HG03457 (cell line): ENCODE measurements around the gene DYNLT1.
"Not testable (repeated sequence)": the region's sequence is repeated elsewhere in the genome, so short reads cannot be mapped to it uniquely, and the experiment has no call there.

Experiments
- ATAC-seq: cut with Tn5 transposase; IDR thresholded peaks from one replicate; pipeline ENCODE4 v1.9.1; 2021; ENCODE audit warnings: moderate number of reproducible peaks; ENCODE audit not compliant: unreplicated experiment

DYNLT1 gene

DNA sequence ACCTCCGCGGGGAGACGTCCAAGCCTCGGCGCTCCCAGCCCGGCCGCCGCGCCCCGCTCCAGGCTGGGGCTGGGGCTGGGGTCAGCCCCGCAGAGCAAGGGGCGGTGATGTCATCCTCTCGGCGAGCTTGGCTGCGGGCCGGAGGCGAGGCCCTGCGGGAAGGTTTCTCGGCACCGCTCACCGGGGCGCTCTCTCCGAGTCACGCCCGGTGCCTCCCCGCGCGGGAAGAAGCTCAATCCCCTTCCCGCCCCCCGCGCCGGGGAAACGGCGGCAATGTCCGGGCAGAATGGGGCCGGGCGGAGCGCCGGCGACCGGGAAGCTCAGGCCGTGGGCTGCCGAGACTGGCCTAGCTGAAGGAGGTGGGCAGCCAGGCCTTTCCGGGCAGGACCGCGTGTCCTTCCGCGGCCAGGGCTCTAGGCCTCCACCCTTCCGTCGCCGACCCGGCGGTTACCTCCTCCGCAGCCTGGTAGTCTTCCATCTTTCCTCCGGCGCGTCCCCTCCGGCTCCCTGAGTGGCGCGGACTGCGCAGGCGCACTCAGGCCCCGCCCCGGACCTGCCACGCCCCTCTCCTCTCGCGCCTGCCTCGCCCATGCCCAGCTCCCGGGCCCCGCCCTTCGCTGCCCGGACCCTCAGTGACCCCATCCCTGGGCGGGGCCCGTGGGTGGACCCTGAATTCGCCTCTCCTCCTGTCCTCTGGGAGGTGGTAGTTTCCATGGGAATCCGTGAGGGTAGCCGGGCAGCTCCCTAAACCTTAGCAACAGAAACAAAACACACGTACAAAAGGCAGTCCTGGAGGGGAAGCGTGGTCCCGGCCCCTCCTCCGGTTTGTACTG is at the start of gene DYNLT1:
Gene DYNLT1 (minus strand): TSS at position 513 of the 833 bp plus-strand sequence. CDS start 35 bp downstream, at position 478.
- ATAC-seq = peak; percentile 43

DNA sequence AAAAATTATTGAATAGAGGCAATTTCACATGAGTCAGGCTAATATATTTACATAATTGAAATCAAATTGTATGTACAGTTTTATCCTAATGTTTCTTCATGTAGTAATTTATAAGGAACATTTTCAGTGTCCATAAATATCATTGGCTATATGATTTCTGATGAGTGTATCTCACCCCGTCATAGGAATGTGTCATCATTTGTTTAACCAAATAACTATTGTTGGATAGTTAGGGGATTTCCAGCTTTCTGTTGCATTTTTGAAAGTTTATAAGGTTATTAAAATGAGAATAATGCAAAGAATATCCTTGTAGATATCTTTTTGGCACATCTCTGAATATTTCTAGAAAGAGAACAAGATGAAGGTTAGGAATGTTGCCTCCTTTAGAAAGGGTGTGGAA is 44.3 kb upstream of the DYNLT1 start:
- no peak for ATAC-seq

GRCh38 chr6:158687506-158687905 is 43.0 kb upstream of the DYNLT1 start:
- ATAC-seq = no peak

GRCh38 chr6:158686791-158687381 is 42.3 kb upstream of the DYNLT1 start:
- ATAC-seq = peak; percentile 78

DNA sequence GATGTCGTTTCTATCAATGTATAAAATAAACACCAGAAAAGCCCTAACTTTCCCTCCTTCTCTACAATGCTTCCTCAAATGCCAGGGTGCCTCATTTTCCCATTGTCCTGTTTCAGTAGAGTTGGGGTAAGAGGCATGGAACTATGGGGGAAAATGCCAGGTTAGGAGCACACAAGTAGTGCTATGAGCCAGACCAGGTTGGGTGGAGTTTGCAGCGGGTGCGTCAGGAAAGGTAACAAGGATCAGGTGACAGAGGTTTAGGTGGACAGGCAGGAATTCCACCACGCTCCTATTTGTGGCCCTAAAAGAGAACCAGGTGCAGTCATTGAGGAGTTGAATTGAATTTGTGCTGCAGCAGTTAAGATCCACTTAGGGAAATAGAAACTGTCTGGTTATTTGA is 41.8 kb upstream of the DYNLT1 start:
- ATAC-seq = no peak

DNA sequence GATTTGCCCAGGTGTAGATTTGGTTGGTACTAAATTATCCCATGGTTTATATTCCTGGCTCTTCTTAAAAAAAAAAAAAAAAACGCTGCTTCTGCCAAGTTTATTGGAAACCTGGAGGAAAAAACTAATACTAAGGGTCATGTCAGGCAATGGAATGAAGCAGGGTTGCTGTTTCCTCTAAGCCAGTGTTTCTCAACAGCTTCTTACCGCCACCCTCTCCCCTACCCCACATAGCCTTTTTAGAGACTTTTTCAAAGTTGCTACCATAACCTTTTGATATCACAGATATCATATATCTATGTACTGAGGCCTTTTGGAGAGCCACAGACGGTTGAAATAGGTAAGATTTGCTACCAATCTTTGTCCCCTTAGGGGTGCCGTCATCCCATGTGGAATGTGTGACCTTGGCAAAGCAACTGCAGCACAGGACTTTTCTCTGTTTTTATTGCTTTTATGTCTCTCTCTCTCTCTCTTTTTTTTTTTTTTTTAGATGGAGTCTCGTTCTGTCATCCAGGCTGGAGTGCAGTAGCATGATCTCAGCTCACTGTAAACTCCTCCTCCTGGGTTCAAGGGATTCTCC is 40.3 kb upstream of the DYNLT1 start:
- no peak for ATAC-seq

DNA sequence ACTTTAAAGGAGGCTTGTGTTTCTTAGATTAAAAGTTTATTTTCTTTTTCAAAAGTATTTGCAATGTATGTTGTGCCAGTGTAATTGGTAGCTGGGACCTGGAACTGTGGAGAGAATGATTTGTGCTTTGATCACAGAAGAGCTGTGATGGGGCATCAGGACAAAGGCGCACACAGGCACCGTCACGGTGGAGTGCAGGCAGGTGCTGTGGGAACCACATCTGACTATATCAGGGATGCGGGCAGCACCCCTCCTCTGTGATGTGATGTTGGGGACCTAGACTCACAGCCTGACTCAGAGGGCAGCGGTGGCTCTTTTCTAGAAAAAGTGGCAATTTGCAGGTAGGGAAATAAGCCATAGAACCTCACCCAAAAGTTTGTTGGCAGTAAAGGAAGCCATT is 39.8 kb upstream of the DYNLT1 start:
- ATAC-seq = no peak

GRCh38 chr6:158680481-158680880 is 35.9 kb upstream of the DYNLT1 start:
- ATAC-seq = no peak

DNA sequence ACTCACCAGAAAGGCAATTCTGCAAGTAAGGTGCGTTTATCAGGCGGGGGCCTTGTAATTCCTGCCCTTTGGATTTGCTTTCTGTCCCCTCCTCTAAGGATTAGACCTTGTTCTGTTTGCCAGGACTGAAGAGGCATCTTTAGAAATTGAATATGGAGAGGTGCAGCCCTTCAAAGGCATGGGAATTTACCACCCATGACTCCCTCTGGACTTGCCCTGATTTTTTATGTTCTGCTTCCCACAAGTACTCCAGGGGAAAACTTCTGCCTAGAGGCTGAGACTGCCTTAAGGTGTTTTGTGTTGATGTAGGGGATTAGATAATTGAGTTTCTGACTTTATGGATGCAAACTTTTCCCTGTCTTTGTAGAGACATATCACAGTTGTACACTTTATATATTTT is 35.5 kb upstream of the DYNLT1 start:
- ATAC-seq = no peak

GRCh38 chr6:158677906-158678578 is 33.5 kb upstream of the DYNLT1 start:
- ATAC-seq = no peak

- ATAC-seq = not testable (repeated sequence)
Observed at GRCh38 chr6:158677094-158677493, 32.6 kb upstream of the DYNLT1 start.

DNA sequence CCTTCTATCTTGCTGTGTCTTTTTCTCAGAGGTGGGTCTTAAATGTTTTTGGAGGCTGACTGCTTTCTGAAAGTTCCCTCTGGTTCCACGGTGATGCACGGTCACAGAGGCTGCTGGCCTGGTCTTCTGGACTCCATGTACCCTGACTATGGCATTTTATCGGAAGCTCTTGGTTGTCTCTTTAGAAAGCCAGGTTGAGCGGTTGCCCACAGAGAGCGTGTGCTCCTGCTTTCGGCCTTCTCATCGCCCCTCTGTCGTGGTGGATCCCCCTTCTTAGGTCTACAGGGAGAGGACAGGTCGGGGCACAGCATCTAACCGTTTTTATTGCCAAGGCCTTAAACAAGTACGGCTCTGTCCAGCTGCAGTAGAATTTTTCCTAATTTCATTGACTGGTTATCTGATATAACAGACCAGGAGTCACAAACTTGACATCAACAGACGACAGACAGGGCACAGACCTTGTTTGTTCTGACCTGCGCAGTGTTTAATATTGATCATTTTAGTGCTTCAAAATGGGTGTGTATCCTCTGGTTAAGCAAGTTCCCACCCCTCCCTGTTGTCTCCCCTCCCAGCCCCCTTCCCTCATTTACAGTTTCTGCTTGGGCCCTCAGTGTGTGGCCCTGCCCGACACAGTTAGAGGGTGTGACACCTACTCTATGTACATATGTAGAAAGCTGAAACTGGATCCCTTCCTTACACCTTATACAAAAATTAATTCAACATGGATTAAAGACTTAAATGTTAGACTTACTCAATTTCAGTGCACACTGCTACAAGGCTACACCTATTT is 30.0 kb upstream of the DYNLT1 start:
- no peak for ATAC-seq

DNA sequence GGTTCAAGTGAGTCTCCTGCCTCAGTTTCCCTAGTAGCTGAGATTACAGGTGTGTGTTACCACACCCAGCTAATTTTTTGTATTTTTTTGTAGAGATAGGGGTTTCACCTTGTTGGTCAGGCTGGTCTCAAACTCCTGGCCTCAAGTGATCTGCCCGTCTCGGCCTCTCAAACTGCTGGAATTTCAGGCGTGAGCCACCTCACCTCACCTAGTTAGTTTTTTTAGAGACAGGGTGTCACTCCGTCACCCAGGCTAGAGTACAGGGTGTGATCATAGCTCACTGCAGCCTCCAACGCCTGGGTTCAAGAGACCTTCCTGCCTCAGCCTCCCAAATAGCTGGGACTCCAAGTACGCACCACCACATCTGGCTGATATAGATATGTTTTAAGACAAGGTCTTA is 28.2 kb upstream of the DYNLT1 start:
- no peak for ATAC-seq

DNA sequence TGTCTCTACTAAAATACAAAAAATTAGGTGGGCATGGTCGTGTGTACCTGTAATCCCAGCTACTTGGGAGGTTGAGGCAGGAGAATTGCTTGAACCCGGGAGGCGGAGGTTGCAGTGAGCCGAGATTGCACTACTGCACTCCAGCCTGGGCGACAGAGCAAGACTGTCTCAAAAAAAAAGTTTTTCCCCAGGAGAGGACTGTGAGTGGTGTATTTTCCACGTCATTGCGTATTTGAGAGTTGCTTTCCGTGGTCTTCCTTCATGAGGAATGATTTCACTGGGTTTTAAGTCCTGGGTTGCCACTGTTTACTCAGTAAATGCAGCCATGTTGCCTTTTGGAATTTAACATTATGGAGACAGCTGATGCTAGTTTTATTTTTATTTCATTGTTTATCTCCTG is 27.6 kb upstream of the DYNLT1 start:
- ATAC-seq = not testable (repeated sequence)

GRCh38 chr6:158669145-158670035 is 24.8 kb upstream of the DYNLT1 start:
- ATAC-seq = no peak

- no peak for ATAC-seq
Observed at GRCh38 chr6:158668707-158669103, 24.2 kb upstream of the DYNLT1 start.

DNA sequence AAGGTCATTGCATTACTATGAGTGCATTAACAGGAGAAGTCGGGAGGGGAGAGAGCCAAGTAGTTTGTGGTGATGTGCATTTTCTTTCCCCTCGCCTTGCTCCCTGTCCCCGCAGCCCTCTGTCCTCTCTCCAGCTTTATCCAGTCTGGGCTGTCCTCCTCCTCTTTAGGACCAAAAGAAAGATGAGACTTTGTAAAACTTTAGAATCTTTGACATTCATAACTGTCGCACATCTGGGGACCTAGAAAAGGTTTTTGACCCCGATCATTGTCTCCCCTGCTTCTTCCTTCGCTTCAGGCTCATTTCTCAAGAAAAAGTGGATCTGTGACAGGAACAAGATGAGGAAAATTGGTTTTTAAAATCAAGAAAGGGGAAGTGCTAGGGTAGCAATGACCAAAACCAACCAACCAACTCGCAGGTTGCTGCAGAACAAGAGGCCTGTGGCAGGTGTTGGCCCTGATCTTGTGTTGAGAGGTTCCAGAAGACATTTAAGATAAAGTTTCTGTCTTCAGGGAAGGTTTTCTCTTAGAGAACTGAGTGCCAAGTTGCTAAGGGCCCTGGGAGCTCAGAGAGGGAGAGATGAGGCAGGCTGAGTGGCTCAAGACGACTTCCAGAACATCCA is 22.9 kb upstream of the DYNLT1 start:
- no peak for ATAC-seq

- ATAC-seq = no peak
Observed at GRCh38 chr6:158666628-158667359, 22.3 kb upstream of the DYNLT1 start.

DNA sequence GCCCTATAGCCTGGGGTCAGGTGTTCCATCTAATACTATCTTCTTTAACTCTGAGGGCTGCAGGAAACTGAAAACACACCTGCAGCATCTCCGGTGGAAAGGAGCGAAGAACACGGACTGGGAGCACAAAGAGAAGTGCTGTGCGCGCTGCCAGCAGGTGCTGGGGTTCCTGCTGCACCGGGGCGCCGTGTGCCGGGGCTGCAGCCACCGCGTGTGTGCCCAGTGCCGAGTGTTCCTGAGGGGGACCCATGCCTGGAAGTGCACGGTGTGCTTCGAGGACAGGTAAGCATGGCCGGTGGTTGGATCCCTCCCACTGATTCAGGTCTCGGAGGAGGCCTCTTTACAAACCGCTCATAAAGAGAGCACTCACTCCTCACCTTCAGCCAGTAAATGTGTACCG is 20.8 kb upstream of the DYNLT1 start:
- no peak for ATAC-seq
